Activated CD4-positive, alpha-beta T cell treated with anti-CD3 and anti-CD28 coated beads for 24 hours (primary cell): ENCODE results near the gene B9D2.

Experiments used
- DNase-seq, 2 donors: peaks; one replicate each; pipeline ENCODE4 v3.0.0-alpha.2; 2020; ENCODE audit warnings: low read depth in 2 of 2

The B9D2 gene

DNA sequence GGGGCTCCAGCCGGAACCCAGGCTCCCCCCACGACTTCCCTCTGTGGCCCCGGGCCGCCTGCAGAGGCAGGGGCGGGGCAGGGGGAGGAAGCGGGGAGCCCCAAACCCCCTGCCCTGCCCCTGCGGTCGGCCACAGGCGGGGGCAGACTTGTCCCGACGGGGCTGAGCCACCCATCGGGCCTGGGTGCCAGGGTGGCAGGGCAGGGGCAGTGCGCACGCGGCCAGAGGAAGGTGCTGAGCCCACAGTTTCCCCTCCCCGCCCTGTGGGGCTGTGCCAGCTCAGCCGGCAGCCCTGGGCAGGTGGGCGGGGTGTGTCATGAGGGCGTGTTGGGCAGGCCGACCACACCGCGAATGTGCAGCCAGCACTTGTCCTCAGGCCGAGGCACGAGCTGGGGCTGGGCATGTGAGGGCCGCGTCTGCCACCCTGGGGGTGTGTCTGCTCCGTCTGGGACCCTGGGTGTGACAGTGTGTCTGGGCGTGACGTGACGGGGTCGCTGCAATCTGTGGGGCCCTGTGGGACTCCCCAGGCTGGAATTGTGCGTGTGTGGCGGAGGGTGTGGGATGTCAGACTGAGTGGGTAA, 36.3 kb downstream of the B9D2 start:
- peak; percentile 71 to 81 for DNase-seq

DNA sequence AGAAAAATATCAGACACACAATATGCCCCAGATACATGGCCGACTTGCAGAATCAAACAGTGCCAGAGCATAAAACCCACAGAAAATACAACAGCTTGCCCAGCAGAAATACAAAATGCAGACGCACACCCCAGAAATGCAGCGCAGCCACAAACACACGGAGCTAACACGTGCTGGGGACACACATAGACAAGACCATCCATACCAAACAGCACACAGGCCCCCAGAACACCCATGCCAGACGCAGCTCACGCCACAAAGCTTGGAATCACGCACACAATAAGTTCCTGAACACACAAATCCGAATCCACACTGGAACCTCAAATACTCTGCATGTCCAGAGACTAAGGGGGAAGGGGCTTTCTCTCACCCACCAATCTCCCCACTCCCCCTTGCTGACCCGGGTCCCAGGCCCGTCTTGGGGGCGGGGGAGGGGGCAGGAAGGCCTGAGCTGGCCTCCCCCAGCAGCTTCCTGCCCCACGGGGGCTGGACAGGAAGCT, 36.8 kb downstream of the B9D2 start:
- DNase-seq: no peak

- DNase-seq: no peak
Measured at GRCh38 chr19:41325947-41326706, 37.8 kb downstream of the B9D2 start.

GRCh38 chr19:41325640-41325946, 38.4 kb downstream of the B9D2 start:
- no peak for DNase-seq

GRCh38 chr19:41324921-41325639, 38.9 kb downstream of the B9D2 start:
- no peak for DNase-seq

DNA sequence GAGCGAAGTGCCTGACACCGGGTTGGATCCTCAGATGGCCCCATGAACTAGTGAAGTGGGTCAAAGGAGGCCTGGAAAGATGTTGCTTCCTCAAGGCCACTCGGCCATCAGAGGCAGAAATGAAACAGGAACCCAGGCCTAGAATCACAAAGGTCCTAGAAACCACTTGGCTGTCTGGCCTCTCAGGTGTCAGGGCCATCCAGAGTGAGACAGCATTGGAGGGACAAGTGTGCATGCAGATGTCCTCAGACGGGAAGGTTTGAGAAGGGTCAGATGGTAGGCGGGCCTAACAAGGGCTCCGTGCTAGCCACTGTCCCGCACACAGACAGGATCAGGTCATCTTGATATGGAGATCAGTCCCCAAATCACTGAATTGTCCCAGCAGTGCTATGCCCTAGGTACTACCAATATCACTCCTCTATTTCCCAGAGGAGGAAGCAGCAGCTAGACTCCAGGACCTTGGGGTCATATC, 39.7 kb downstream of the B9D2 start:
- DNase-seq: no peak

GRCh38 chr19:41323430-41324125, 40.4 kb downstream of the B9D2 start:
- no peak for DNase-seq

DNA sequence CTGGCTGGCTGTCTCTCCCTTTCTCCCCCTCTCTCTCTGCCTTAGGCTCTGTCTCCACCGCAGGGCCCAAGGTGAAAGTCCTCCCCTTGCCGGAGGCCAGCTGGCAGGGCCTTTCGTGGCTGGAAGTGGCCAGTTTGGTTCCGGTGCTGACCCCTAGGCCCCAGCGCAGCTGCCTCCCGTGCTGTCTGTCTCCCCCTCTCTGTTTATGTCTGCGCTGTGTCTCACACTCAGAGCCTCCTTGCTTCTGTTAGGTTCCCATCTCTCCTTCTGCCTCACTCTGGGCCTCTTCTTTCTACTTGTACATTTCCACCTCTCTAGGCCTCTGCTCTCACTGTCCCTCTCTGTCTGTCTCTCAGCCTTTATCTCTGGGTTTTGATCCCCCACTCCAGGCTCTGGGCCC, 40.9 kb downstream of the B9D2 start:
- DNase-seq: no peak

GRCh38 chr19:41322451-41322850, 41.5 kb downstream of the B9D2 start:
- DNase-seq: no peak

GRCh38 chr19:41321600-41322270, 42.2 kb downstream of the B9D2 start:
- DNase-seq: no peak

DNA sequence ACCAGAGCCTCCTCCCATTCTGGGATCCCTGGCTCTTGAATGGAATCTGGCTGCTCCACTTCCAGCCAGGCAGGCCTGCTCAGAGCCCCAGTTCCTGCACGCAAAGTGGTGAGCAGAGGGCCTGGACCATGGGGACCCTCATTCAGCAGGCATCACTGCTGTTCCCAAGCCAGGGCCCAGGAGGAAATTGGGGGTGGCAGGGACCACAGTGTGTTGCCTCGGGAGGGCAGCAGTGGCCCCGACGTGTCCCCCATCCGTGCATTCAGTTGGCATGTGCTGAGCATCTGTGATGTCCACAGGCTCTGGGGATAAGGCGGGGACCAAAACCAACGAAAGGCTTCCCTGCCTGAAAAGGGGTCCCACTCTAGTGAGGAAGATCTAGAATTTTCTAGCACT, 42.7 kb downstream of the B9D2 start:
- DNase-seq: no peak

- DNase-seq: no peak
Measured at GRCh38 chr19:41320568-41320967, 43.4 kb downstream of the B9D2 start.

DNA sequence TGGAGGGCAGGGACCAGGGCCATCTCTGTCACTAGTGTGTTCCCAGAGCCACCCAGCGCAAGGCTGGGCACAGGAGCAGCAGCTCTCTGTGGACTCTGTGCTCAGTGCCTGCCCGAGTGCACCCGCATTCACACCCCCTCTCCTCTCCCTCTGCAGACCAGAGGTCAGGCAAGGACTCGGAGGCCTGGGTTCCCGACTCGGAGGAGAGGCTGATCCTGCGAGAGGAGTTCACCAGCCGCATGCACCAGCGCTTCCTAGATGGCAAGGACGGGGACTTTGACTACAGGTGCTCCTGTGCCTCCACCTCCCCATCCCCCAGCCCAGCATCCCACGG, 43.8 kb downstream of the B9D2 start:
- no peak for DNase-seq

GRCh38 chr19:41319500-41320184, 44.3 kb downstream of the B9D2 start:
- no peak for DNase-seq

- DNase-seq: no peak
Measured at GRCh38 chr19:41318696-41319499, 45.1 kb downstream of the B9D2 start.

- DNase-seq: no peak
Measured at GRCh38 chr19:41316306-41316920, 47.5 kb downstream of the B9D2 start.

GRCh38 chr19:41311613-41312012, 52.3 kb downstream of the B9D2 start:
- DNase-seq: no peak

DNA sequence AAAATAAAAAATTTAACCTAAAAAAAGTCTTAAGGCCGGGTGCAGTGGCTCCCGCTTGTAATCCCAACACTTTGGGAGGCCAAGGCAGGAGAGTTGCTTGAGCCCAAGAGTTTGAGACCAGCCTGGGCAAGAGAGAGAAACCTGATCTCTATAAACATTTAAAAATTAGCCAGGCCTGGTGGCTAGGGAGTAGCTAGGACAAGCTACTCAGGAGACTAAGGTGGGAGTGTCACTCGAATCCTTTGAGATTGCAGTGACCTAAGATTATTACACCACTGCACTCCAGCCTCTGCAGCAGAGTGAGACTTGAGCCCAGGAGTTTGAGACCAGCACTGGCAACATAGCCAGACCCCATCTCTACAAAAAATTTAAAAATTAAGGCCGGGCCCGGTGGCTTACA, 52.9 kb downstream of the B9D2 start:
- no peak for DNase-seq

DNA sequence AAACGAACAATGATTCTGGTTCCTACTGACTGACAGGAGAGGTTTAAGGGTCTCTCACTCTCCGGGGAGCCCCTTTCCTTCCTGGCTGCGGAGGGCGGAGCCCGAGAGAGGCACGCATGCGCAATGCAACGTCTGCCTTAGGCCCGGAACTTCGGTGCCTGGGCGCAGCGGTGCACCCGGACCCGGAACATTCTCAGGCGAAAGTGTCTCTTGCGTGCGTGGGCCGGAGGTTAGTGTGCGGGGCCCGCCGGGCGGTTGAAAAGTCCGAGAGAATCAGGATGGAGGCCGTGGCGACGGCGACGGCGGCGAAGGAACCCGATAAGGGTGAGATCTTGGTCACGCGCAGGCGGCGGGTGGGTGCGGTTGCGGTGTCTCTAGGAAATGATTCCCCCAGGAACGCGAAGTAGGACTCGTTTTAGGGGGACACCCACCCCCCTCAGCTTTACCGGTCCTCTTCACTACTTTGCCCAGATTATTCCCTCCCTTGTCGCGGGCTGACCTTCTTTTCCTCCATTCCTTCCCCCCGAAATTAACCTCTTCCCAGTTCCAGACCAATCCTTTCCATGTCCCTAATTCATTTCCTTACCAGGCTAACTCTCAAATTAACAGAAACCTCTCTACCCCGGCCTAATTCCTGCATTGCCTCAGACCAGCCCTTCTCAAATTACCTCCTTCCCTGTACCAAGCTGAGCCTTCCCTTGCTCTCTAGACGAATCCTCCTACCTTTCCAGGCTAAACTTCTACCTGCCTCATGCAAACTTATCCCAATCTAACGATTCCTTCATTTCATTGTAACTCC, 53.7 kb downstream of the B9D2 start, which contains the start of gene CCDC97:
Gene CCDC97 (plus strand): TSS at position 140 of the 799 bp plus-strand sequence. CDS start 139 bp downstream, at position 279.
- DNase-seq: peak; percentile 77 to 83
